CD4-positive, alpha-beta T cell treated with Interleukin-17A for 1 hour (primary cell): ENCODE data around the gene PREX1.

Experiments used
- DNase-seq: peaks from one replicate; pipeline ENCODE4 v3.0.0-alpha.2; 2020

Gene PREX1

DNA sequence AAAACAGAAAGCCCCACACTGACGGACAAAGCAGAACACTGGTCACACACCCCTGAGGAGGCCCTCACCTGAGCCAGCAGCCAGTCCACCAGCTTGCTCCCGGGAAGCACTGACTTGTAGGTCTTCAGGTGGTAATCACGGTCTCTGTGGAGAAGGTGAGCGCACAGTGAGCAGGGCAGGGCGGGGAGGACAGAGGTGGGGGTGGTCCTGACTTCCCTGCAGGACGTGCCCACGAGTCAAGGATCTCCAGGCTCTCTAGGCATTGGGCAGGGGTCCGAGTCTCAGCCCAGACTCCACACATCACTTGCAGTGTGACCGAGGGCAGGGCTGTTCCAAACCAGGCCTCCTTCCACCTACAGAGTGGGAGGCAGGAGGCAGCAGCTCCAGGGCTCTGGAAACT, 151.7 kb downstream of the PREX1 start:
- DNase-seq, result no peak

DNA sequence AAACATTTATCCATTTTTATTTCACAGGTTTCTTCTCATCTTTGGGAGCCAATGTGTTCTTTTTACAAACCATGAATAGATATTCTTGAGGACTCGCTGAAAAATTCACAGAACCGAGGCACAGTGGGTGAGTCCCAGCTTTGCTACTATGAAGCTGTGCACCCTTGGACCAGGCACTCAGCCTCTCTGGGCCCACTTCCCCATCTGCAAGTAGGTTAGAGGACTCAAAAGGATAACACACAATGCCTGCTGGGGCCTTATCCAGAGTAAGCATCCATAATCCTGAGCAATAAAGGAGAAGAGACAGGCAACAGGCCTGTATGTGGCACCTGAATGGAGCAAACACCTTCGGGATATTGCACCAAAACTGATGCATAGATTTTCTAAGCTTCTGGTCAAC, 153.3 kb downstream of the PREX1 start:
- no peak for DNase-seq

DNA sequence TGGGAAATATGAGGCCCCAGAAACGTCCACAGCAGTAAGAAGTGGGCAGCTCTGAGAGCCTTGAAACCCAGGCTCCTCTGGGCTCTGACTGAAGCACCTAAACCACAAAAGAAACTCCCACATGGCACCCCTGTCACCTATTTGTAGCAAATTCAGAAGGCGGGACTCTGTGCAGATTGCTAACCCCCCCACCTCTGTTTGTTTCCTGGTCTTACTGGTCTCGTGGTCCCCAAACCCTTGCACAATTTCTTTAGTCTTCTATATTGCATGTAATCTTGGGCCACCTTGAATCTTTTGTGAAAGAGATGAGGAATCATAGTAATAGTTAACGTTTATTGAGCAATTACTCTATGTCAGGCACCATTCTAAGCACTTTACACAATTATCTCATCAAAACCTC, 154.3 kb downstream of the PREX1 start:
- DNase-seq, result no peak

DNA sequence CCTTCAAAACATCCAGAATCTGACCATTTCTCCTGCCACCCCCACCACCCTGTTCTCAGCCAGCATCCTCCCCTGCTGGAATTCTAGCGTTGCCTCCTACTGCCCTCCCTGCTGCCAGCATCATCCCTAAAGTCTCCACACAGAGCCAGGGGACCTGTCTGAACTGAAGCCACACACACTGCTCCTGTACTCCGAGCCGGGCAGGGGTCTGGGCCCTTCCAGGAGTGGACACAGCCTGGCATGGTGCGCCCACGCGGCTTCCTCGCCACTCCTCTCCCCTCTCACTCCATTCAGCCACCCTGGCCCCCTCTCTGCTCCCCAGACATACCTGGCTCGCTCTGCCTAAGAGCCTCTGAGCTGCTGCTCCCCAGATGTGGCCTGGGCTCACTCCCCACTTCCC, 155.5 kb downstream of the PREX1 start:
- no peak for DNase-seq

DNA sequence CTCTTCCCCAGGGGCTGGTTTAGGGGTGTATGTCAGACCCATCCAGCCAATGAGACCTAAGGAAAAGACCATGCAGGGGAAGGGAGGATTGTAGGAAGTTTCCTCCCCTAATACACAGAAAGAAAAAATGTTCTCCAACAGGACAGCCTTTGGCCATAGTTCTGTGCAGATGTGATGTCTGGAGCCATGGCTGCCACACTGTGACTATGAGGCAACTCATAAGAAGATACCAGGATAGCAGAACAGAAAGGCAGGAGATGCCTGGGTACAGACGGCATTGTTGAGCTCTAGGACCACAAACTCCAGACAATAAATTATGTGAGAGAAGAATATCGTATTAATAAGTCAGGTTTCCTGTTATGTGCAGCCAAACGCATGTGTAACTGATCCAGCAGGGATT, 156.7 kb downstream of the PREX1 start:
- DNase-seq, result no peak

DNA sequence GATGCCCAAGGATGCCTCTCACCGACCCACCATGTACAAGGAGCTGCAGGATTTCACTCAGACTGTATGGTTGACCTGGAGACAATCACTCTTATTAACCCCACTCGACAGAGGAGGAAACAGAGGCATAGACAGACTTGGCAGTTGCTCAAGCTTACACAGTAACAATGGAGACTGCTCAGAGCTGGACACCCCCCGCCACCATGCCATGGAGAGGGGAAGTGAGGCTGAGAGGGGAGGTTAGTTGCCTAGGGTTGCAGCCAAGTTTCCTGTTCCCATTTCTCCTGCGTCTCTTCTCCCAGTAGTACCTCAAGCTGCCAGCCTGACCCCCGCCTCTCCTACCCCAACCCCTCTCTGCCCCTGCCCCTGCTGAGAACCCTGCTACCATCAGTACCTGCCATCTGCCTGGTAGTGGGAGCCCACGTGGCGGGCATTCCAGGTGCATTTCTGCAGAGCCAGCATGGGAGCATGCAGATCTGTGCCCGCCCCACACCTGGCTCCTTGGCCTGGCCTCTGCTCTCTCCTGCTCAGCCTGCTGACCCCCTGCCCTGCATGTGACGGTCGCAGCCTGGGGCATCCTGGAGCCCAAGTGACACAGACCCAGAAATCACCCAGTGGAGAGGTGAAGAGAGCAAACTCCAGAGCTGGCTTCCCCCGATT, 157.7 kb downstream of the PREX1 start:
- DNase-seq, result no peak

DNA sequence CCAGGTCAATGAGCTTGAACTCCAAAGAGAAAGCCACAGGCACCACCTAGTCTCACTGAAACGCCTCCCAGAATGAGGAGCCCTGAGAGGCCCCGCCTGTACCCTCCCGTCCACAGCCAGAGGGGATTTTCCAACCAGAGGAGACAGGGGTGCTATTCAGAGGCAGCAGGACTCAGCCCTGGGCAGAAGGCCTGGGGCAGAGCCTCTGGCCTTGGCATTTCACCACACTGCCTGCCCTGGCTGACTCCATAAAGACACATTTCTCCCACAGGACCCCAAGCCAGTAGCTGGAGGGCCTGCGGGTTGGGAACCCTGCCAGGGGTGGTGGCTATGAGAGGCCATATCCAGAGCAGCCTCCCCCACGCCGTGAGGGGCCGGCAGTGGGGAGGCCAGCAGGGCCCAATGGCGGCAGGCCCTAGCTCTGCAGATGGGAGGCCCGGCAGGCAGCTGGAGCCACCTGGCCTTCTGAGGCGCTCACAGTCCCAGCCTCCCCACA, 159.3 kb downstream of the PREX1 start:
- no peak for DNase-seq

DNA sequence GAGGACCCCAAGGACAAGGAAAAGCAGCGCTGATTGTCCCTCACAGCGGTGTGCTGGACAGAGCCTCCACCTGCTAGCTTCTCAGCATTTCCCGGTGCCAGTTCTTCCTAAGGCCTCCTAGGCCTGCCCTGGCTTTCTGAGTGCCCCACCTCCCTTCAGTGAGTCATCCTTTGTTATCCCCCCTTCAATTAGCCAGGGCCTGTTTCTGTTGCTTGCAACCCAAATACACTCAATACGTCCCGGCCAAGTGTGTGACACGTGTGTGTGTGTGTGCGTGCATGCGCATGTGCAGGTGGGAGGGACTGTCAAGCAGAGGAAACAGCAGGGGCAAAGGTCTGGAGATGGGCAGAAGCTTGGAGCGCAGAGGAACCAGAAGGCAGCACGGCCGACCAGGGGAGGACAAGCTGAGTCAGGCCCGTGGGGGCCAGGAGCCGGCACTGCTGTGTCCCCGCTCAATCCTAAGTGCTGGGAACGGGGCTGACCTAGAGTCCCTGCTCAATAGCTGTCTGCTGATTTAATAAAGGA, 159.8 kb downstream of the PREX1 start:
- no peak for DNase-seq

DNA sequence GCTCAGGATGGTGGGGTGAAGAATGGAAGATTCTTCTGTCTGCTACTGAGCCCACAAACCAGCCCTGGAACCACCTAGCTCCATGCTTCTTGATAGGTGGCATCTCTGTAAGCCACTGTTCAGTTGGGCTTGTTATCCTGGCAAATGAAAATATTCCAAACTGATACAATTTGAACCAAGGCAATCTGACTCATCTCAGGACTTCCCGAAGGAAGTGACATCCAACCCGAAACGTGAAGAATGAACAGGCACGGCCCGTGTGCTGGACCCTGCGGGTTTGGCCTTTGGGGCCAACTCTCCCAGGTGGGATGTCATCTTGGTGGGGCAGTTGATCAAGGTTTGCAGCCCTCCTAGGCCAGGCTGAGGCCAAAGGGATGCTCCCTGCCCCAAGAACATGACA, 160.3 kb downstream of the PREX1 start:
- no peak for DNase-seq

DNA sequence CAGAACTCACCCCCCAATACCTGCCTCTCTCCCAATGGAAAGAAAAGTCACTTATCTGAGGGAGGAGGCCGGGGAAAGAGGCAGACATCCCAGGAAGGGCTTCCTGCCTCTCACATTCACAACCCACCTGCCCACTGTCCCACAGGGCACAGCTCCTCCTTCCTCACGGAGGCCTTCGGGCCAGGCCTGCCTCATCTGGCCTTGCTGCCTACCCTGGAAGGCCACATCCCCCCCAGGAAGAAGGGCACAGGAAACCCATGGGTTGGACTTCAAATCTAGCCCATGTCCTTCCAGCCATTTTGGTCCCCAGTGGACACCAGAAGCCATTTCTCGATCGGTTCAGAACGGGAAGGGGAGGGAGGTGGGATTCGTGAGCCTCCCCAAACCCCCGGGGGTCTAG, 162.0 kb downstream of the PREX1 start:
- no peak for DNase-seq

DNA sequence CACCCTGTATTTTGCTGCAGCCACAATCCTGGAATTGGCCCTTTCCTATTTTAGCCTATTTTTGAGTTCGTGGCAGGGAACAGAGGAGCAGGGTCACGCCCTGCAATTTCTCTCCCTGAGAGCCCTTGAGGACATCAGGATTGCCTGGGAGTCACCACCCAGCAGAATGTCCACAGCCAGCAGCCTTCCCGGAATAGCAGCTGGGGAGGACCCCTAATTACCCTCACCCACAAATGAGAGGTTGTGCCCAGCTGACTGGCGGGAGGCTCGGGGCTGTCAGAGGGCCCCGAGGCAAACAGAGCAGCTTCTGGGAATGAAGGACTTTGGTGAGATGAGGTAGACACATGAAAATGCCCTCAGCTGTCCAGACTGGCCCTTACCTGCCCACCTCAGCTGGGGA, 165.1 kb downstream of the PREX1 start:
- DNase-seq, result no peak

DNA sequence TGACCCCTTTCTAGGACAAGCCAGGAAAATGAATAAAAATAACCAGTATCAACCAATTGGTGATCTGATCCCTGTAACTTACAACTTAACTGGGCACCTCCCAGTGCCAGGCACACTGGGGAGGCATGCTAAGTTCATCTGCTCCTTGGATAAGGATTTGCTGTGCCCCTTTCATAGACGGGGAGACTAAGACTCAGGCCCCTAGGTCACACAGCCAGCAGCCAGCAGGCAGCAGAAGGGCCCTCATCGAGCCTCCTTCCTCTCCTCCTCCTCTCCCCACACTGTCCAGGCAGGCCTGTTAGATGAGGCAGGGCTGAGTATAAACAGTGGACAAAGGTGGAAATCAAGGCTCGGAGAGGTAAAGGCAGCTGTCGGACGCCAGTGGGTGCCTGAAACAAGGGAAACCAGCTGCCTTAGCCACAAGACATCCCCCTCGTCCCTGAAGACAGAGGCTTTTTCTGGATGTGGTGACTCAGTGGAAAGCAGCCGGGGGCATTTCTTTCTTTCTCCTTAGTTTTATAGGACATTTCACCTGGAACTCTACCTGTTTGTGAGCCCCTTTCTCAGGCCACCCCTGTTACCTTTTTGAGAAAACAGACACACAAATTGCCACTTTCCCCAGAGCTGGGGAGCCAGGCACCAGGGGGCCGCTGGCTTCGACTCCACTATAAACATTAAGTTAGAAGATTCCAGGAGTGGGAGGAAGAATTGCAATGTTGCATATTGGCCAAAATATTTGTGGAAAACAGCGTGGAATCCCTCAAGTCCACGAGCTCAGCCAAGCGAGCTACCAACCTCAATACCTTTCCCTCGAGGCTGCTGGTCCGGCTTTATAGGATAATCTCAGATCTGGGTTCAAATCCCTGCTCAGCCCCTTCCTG, 166.0 kb downstream of the PREX1 start:
- no peak for DNase-seq

DNA sequence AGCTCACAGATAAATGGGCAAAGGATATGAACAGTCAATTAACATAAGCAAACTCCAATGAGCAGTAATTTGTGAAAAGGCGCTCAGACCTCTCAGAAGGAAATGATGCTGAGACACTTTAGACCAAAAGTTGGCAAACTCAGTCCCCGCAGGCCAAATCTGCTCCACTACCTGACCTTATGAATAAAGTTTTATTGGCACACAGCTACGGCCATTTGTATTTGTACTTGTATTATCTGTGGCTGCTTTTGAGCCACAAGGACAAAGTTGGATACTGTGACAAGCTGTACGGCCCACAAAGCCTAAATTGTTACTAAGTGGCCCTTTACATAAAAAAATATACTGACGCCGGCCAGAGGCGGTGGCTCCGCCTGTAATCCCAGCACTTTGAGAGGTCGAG, 167.0 kb downstream of the PREX1 start:
- no peak for DNase-seq

DNA sequence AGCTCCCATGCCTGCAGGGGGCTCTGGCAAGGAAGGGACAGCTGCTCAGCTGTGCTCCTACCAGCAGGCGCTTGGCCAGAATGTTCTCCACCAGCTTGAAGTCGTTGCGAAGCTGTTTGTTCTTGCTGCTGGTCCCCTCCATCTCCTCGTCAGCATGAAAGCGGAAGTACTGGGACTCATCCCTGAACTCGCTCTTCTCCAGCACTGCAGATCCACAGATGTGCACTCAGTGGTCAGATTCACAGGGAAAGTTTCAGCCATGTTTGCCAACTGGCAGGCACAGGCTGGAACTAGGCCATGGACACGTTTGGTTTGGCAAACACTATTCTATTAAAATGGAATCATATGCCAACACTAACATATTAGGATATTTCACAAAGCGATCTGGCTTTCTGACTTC, 167.9 kb downstream of the PREX1 start:
- no peak for DNase-seq

DNA sequence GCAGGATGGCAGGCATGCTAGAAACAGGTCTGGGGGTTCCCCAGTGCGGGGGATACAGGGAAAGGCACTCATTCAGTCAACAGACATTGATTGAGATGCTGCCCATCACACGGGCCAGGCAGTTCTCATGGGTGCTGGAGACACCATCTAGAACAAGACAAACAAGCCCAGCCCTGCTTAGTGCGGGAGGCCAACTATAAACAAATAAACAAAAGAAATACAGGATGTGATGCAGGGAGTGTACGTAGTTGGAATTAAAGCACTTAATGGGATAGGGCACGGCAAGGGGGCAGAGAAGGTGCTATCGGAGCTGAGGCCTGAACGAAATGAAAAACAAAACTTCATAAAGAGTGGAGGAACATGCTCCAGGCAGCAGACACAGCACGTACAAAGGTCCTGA, 169.3 kb downstream of the PREX1 start:
- no peak for DNase-seq

DNA sequence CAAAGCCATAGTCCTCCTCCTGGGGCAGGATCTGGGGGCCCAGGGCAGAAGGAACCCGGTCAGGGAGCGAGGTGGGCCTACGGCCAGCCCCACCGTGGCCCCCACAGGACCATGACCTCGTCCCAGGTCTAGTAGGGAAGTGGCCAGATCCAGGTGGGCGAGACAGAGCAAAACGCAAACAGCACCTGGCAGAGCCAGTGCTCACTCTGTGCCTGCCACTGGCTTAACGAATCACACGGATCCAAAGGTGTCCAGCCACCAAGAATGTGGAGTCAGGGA, 169.7 kb downstream of the PREX1 start:
- DNase-seq, result no peak

DNA sequence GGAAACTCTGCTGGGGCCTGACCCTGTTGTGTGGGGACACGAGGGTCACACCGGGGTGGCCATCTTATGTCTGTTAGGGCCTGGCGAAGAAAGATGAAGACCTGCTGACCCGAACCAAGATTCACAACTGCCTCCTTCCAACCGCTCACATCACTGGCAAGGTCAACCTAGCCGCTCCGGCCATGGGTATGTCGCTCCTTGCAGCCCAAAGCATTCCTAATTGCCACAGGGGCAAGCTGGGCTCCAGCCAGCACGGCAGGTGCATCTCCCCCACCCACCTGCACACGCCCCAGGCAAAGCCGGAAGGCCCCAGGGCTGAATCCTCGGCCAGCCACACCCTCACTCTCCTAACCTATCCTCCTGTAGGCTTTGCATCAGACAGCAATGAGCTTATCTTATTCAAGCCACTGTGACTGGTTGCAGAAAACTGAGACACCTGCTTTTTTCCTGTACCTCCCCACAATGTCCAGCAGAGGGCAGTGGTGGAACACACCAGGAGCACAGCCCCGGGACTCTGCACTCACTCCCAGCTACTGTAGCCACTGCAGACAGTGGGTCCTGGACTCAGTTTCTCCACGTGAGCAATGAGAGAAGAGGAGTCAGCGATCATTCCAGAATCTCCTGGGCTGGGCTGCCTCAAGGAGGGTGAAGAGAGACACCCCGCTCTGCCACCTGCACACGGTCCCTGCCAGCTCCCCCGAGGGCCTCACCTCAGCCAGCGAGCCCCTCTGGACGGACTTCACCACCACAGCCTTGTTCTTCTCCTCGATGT, 170.2 kb downstream of the PREX1 start:
- DNase-seq, result peak; percentile 79

DNA sequence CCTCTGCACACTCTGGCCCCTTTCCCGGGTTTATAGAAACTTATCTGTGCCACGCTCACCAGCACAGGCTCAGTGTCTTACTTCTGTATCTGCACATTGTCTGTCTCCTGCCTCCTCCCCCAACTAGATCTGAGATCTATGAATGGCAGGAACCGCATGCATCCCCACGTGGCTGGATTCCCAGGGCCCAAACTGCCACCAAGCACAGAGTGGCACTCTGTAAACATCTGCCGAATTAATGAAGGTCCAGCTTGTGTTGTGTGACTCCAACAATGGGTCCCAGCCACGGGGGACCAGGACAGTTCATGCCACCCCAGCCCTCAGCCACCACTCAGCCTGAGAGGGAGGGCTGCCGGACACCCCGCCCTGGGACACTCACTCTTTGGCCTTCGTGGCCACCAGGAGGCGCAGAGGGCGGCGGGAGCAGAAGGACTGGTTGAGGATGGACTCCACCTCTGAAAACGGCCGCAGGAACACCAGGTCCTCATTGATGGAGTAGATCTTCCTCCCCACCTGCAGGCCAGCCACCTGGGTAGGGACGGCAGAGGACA, 171.1 kb downstream of the PREX1 start:
- DNase-seq, result no peak

DNA sequence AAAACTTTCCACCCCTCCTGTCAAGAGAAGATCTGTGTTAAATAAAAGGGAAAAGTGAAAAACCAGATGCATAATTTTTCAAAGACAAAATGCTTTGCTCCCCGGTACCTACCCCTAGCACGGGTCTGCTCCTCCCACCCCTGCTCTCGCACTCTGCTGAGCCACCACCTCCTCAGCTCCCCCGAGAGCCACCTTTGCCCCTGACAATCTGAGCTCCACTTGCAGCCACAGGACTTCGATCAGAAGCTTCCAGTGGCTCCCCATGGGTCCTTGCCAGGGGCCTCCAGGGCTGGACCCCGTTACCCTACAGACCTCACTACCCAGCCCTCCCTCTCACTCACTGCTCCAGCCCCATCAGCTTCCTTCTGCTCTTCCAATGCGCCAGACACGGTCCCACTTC, 171.7 kb downstream of the PREX1 start:
- no peak for DNase-seq

DNA sequence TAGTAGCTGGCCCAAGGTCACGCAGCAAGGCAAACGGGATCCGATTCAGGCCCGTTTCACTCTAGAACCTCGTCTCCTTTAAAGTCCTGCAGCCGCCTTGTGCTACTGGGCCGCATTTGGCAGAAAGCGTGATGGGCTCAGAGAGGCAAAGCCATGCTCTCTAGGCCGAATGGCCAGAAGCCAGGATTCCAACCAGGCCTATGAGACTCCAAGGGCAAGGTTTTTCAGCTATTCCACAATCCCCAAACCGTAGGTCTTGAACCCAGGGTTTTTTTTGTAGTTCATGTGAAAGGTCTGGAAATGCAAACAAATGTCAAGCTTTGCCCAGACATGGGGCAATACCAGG, 174.1 kb downstream of the PREX1 start:
- DNase-seq, result no peak

DNA sequence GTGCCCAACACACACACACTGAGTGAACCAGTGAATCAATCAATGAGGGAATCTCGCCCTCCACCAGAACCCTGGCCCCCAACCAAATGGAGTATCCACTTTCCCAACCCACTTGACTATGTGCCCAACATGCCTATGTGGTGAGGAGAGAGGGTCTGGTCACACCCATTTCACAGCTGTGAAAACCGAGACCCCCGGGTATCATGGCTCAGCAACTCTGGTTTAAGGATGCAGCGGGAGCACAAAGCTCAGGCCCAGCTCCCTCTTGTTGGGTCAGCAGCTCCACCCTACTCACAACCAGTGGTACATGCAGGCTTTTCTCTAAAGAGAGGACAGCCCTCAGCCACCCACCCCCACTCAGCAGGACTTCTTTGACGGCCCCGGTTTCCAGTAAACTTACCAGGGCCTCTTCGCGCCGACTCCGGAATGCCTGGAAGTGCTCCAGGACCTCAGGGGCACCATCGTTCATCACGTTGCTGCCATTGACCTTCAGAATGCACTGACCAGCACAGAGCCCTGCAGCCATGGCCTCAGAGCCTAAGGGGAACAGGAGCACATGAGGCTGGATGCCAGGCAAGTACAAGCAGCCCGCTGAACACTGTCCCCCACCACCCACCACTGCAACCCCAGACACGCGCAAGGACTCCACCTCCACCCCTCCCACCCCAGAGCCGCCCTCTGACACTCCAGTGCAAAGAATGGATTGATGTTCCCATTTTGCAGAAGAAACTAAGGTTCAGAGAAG, 174.7 kb downstream of the PREX1 start:
- DNase-seq, result no peak

DNA sequence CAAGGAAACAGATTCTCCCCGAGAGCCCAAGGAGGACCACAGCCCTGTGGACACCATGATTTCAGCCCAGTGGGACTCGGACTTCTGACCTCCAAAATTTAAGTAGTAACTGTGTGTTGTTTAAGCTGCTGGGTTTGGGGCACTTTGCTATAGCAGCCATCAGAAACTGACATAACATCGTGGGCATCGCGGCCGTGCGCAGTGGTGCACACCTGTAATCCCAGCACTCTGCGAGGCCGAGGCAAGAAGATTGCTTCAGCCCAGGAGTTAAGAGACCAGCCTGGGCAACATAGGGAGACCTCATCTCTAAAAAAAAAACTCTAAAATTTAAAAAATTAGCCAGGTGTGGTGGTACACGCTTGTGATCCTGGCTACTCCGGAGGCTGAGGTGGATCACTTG, 175.8 kb downstream of the PREX1 start:
- DNase-seq, result no peak

DNA sequence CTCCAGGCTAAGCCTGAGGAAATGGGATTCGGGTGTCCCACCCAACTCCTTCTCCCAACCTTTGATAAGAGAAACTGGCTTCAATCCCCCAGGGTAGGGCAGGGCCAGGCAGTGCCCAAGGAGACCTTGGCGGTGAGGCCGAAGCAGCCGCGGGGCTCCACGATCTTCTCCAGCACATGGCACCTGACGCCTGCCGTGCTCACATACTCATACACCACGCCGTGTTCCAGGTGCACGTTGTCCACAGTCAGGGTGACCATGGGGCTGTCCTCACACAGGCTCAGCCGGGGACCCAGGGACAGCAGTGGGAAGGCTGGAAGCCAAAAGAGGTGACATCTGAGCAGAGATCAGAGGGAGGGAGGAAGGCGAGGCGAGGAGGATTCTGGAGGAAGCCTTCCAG, 176.5 kb downstream of the PREX1 start:
- DNase-seq, result no peak
